Measurements from ENCODE around the gene BIN2. TPM values are rescaled to one million over a fixed set of nuclear protein-coding genes. Genes with fewer than 3 reads are reported as not detected.
A peak's percentile ranks its signal among the peaks of the same experiment; 100 is the strongest.

BIN2 gene
- total and polyA plus RNA-seq, 9 of the 15 experiments (the other 6 are each of a cell fraction or from before 2014, with no cell fraction given): 0.04 to 0.39 (median 0.25) TPM; not detected in 1

- TF ChIP-seq TAL1 (IDR thresholded peaks at IDR 0.05): peak; percentile 34; the same call in 1 of the 2 replicates
- TF ChIP-seq SMAD3 (CRISPR knock-in tag; conservative IDR thresholded peaks at IDR 0.05): no peak
- no peak for TF ChIP-seq PPARD (CRISPR knock-in tag; IDR thresholded peaks at IDR 0.05)
- TF ChIP-seq KAT7 (CRISPR knock-in tag; IDR thresholded peaks at IDR 0.05; ENCODE audit: borderline replicate concordance): no peak
- peak; percentile 95; the same call in 1 of the 2 replicates for TF ChIP-seq NBN (IDR thresholded peaks at IDR 0.05; ENCODE audit: low read depth)
- TF ChIP-seq TAF15 (IDR thresholded peaks at IDR 0.05; ENCODE audit: low read depth, low read length): no peak
- no peak for TF ChIP-seq ZKSCAN3 (CRISPR knock-in tag; IDR thresholded peaks at IDR 0.05)
- no peak for TF ChIP-seq DACH1 (IDR thresholded peaks at IDR 0.05; ENCODE audit: partially characterized antibody)
- TF ChIP-seq HNRNPL (IDR thresholded peaks at IDR 0.05; ENCODE audit: low read depth, low read length): no peak
- peak; percentile 75 for TF ChIP-seq ZNF766 (CRISPR knock-in tag; conservative IDR thresholded peaks at IDR 0.05)
- no peak for TF ChIP-seq POLR3G (IDR thresholded peaks at IDR 0.05; ENCODE audit: extremely low read depth, insufficient read length, insufficient replicate concordance)
- no peak for TF ChIP-seq DDX20 (tag; IDR thresholded peaks at IDR 0.05; ENCODE audit: low read depth)
- no peak for TF ChIP-seq MYNN (IDR thresholded peaks at IDR 0.05)
- no peak for TF ChIP-seq MYNN (CRISPR knock-in tag; IDR thresholded peaks at IDR 0.05)
- no peak for TF ChIP-seq ZZZ3 (IDR thresholded peaks at IDR 0.05)
- TF ChIP-seq ZNF239 (CRISPR knock-in tag; IDR thresholded peaks at IDR 0.05): no peak
- TF ChIP-seq ZNF707 (CRISPR knock-in tag; conservative IDR thresholded peaks at IDR 0.05): no peak
- 0 out of 2 replicates have a peak, but pooled peaks have one; percentile 6 for TF ChIP-seq RAD51 (IDR thresholded peaks at IDR 0.05; ENCODE audit: borderline replicate concordance, low read depth)
- no peak for TF ChIP-seq MAX (CRISPR knock-in tag; IDR thresholded peaks at IDR 0.05)
- no peak for TF ChIP-seq TCF7 (IDR thresholded peaks at IDR 0.05; ENCODE audit: borderline replicate concordance)
- TF ChIP-seq RHOXF2B (CRISPR knock-in tag; conservative IDR thresholded peaks at IDR 0.05): no peak
- TF ChIP-seq ZNF184 (CRISPR knock-in tag; IDR thresholded peaks at IDR 0.05): no peak
- TF ChIP-seq, protein P1, sequence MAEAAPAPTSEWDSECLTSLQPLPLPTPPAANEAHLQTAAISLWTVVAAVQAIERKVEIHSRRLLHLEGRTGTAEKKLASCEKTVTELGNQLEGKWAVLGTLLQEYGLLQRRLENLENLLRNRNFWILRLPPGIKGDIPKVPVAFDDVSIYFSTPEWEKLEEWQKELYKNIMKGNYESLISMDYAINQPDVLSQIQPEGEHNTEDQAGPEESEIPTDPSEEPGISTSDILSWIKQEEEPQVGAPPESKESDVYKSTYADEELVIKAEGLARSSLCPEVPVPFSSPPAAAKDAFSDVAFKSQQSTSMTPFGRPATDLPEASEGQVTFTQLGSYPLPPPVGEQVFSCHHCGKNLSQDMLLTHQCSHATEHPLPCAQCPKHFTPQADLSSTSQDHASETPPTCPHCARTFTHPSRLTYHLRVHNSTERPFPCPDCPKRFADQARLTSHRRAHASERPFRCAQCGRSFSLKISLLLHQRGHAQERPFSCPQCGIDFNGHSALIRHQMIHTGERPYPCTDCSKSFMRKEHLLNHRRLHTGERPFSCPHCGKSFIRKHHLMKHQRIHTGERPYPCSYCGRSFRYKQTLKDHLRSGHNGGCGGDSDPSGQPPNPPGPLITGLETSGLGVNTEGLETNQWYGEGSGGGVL (CRISPR knock-in tag; IDR thresholded peaks at IDR 0.05): no peak
- peak; percentile 98 for TF ChIP-seq CEBPB (tag; IDR thresholded peaks at IDR 0.05)
- no peak for TF ChIP-seq POU5F1 (IDR thresholded peaks at IDR 0.05; ENCODE audit: borderline replicate concordance, low read depth, low read length, partially characterized antibody)
- TF ChIP-seq, protein P2, sequence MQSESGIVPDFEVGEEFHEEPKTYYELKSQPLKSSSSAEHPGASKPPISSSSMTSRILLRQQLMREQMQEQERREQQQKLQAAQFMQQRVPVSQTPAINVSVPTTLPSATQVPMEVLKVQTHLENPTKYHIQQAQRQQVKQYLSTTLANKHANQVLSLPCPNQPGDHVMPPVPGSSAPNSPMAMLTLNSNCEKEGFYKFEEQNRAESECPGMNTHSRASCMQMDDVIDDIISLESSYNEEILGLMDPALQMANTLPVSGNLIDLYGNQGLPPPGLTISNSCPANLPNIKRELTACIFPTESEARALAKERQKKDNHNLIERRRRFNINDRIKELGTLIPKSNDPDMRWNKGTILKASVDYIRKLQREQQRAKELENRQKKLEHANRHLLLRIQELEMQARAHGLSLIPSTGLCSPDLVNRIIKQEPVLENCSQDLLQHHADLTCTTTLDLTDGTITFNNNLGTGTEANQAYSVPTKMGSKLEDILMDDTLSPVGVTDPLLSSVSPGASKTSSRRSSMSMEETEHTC (IDR thresholded peaks at IDR 0.05): no peak
- TF ChIP-seq HNRNPH1 (optimal IDR thresholded peaks at IDR 0.05; ENCODE audit: low read depth, low read length): no peak
- no peak for TF ChIP-seq CHCHD3 (CRISPR knock-in tag; IDR thresholded peaks at IDR 0.05)
These were observed 2.9 kb upstream of the BIN2 start (continued) for GRCh38 chr12:51326698-51327439.

Measured in K562 (cell line).